ENCODE results near the gene WASF2.

The WASF2 gene

DNA sequence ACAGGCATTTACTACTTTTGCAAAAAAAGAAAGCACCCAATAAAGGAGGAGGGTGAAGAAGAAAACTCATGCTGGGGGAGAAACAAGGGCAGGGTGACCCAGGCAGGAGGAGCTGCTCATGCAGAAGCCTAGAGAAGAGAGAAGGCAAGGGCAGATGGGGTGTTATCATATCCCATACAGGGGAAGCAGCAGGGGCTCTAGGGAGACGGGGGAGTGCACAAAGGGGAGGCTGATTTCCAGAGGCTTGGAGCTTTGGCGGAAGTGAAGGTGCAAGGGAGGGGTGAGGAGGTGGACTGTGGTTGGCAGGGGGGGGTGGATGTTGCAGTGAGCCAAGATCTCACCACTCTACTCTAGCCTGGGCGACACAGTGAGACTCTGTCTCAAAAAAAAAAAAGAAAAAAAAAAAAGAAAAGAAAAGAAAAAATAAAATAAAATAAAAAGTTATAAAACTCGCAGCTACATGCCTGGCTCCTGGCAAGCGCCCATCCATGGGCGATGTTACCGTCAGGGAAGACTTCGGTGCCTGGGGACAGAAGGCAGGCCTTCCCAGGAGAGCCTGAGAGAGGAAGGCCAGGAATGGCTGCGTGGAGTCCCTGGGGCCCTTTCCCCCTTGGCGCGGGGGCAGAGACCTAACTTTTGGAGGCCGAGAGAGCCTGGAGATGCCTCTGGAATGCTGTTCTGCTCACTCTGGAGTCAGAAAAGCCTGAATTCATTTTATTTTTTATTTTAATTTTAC is 112.0 kb downstream of the WASF2 start:
- DNase-seq (ENCODE audit: low read depth in 2 of 2): no peak

DNA sequence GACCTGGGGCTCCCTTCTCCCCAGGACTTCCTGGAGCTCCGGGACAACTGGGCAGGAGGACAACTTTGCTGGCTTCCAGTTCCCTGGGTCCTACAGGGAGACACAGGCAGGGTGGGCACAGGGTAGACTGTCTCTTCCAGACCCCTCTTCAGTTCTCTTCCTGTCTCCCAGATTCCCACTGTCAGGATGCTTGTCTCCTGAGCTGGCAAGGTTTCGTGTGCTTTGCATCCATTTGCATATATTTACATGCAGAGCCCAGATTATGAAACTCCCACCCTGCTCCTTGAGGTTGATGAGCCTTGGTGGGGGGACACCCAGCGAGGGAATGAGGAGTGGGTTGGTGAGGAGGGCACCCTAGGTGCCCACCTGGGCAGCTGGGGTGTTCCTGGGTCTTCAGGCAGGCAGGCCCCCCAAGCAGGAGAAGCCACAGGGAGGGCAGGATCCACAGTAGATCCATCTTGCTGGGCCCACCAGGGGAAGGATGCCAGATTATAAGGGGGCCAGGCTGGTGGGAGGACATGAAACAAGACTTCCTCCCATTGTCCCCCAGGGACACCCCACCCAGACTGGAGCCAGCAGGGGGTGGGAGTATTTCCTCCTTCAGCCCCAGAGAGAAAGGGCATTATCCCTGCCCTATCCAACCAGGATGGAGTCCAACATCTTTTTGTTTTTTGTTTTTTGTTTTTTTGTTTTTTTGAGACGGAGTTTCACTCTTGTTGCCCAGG is 115.4 kb downstream of the WASF2 start, which contains the start of gene FCN3:
TSS of gene FCN3 (minus strand) at position 463 of the 725 bp plus-strand sequence. CDS start at position 457, 6 bp downstream.
- no peak for DNase-seq (ENCODE audit: low read depth in 2 of 2)

DNA sequence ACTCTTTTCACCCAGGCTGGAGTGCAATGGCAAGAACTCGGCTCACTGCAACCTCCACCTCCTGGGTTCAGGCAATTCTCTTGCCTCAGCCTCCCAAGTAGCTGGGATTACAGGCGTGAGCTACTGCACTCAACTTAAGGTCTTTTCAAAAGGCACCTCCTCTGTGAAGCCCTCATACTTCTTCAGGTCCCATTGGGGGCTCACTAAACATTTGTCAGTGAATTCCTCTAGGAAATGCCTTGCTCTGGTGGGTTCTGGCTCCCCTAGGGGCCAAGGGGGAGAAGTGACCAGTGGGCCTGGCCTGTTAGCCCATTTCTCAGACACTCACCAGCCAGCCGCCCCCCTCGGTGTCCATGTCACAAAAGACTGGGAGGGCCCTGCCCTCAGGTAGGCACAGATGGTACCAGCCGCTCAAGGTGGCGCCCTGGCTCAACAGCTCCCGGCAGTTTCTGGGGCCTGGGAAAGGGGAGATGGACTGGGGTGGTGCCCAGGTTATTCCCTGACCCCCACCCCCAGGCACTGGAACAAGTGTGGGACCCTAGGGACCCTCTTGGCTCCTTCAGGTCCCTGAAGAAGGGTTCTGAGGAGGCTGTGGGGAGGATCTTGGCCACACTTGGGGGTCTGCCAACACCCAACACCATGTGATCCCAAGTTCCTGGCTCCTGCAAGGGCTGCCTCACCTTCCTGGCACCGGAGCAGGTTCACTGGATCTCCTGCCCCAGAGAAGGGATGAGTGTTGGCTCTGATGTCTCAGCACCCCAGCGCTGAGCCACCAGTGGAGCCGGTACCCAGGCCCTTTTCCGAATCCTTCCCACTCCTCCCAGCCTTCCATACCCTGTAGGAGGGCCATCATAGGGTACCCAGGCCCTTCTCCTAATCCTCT is 116.9 kb downstream of the WASF2 start:
- no peak for DNase-seq (ENCODE audit: low read depth in 2 of 2)

DNA sequence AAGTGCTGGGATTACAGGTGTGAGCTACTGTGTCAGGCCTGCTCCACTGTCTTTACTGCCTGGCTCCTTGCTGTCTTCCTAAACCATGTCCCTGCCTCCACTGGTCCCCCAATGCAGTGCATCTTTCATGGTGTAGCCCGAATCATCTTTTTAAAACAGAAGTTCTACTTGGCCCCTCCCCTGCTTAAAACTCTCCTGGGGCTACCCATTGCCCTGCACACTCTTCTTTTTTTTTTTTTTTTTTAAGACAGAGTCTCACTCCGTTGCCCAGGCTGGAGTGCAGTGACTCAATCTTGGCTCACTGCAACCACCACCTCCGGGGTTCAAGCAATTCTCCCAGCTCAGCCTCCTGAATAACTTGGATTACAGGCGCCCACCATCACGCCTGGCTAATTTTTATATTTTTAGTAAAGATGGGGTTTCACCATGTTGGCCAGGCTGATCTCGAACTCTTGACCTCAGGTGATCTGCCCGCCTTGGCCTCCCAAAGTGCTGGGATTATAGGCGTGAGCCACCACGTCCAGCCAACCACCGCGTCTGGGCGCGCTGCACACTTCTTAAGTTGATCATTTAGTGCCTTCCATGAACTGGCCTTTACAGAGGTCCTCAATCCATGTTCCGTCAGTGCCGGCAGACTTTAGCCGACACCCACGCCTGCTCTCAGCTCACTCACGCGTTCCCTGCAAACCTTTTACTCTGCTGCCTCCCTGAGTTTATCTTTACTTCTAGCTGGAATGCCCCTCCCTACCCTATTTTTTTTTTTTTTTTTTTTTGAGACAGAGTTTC is 117.8 kb downstream of the WASF2 start:
- DNase-seq (ENCODE audit: low read depth in 2 of 2): no peak

DNA sequence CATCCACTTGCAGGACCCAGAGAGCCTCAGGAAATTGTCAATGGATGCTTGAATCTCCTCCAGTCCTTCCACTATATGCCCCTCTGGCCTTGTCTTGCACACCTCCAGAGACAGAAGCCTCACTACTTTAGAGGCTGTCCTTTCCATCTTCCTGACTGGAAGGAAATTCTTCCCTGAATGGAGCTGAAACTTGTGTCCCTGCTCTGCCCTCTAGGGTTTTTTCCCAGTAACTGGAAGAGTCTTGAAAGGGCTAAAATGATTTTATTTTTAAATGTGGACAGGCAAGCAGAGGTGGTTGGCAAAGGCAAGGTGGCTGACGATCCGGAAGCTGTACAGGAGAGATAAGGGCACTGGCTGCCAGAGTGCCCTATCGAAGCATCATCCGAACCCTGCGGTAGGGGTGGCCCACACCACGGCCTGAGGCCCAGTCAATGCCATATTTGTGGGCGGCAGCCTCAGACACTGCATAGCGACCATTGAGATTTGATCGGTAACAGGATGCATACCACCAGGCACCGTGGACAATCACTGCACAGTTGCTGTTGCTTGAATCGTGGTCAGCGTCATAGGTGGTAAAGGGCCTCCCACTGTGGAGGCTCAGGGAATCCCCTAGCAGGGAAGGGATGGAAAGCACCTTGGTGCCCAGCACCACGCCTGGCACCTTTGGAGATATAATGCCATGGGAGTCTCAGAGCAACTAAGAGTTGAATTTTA is 120.9 kb downstream of the WASF2 start:
- DNase-seq (ENCODE audit: low read depth in 2 of 2): no peak

DNA sequence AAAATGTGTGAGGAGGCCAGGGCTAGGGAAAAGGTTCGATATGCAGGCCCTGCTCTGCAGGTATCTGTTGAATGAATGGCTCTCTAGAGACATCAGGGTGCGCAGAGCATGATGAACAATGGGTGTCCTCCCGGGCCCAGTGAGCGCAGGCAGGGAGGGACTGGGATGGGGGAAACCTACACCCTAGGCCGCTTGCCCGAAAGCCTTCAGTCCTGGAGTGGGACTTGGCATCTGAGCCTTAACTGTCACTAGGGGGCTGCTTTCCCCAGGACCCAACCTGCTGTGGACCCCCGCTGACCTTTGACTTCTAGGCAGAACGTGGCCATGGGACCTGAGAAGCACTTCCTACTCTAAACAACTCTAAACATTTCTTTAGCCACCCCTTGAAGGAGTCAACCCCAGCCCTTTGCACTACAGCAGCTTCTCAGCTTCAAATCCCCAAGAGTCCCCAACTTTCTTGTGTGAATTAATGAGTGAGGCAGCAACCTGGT is 122.8 kb downstream of the WASF2 start:
- DNase-seq (ENCODE audit: low read depth in 2 of 2): no peak

DNA sequence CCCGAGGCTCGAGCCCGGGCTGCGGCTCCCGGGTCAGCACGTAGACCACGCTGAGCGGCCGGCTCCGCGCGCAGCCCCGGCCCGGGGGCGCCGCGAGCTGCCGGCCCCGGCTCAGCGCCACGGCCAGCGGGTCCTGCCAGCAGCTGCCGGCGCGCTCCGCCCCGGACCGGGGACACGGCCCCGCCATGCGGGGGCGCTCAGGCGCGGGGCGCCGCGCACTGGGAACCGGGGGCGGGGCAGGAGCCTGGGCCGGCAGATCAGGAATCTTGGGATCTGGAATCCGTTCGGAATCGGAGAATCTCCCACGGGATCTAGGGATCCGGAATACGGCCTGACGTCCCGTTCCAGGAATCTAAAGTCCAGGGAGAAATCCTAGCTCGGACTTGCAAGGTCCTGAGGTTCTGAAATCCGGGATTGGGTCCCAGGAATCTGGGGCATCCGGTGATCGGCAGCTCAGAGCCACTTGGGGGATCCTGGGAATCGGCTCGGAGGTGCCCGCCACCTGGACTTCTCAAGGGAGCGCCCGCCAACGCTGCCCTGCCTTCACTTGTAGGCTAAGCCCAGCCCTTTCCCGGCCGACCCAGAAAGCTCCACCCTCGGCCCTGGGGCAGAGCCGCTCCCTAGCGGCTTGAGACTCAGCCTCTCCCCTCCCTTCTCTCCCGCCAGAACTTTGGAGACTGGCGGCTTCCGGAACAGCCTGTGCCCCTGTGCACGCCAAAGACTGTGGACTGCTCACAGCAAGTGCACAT is 123.4 kb downstream of the WASF2 start, which contains the start of gene MAP3K6:
TSS of gene MAP3K6 (minus strand) at position 551 of the 749 bp plus-strand sequence. CDS start at position 187, 364 bp downstream.
- peak in 1 of 2 donors; percentile 33 for DNase-seq (ENCODE audit: low read depth in 2 of 2)

DNA sequence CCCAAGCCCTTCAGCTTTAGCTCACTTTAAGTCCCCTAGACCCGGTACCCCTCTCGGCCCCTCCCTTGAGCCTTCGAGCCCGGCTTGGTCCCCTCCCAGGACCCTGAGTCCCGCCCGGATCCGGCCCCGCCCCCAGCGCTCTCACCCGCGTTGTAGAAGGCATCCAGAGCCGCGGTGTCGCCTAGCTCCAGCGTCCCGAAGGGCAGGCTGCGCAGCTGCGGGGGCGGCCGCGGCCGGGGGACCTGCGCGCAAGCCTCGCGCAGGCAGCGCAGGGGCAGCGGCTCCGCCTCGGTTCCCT is 123.9 kb downstream of the WASF2 start:
- DNase-seq (ENCODE audit: low read depth in 2 of 2): peak; percentile 75 to 82

DNA sequence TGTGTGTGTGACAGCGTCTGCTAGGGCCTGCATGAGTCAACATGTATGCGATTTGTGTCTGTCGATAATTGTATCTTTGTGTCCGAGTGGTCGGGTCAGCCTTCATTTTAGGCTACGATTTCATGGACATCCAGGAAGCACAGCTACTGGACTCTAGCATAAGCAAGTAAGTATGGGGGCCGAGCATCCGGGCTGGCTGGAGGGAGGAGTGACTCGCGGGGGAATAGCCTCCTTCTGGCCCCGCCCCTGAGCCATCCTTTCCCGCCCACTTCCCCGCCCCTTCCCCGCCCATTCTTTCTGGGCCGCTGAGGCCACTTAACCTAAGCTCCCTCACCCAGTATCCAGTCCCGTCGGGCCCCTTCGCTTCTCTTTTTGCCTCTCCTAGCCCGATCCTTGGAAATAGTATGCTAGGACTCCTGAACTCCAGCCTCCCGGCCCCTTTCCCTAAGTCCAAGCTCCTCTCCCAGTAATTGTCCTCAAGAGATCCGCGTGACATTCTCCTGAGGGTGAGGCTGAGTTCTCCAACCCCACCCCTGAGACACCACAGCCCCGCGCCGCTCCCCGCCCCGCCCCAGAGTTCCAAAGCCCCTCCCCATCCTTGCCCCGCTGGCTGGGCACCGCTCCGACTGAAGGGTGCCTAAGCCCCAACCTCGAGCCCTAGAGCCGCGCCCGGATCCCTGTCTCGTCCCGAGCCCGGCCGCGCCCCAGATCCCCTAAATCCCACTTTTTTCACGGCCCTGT is 124.4 kb downstream of the WASF2 start:
- peak; percentile 68 to 81 for DNase-seq (ENCODE audit: low read depth in 2 of 2)

DNA sequence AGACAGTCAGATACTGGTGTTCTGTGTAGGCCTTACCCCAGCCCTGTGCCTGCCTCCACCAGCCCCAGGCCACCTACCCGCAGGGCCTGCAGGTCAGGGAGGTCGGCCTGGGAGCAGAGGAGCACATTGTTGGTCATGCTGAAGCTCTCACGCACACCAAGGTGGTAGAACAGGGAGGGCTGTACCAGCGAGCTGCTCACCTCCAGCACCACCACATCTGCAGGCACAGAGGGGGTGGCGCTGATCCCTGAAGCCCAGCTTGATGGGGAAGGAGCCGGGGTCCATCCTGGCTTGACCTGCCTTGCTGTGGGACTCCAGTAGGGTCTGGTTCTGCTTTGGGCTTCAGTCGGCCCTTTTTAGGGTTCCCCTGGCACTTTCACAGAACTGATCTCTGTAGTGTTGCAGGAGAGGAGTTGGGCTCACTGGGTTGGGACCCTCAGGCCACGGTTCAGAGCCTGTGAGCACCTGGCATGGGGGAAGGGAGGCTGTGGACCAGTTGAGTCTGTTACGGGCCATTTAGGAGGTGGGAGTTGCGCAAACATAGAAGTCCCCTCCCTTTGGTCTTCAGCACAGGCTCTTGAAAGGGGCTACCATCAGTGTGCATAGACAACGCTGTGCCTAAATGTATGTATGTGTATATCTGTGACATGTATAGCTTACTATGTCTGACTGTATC is 125.1 kb downstream of the WASF2 start:
- DNase-seq (ENCODE audit: low read depth in 2 of 2): no peak

DNA sequence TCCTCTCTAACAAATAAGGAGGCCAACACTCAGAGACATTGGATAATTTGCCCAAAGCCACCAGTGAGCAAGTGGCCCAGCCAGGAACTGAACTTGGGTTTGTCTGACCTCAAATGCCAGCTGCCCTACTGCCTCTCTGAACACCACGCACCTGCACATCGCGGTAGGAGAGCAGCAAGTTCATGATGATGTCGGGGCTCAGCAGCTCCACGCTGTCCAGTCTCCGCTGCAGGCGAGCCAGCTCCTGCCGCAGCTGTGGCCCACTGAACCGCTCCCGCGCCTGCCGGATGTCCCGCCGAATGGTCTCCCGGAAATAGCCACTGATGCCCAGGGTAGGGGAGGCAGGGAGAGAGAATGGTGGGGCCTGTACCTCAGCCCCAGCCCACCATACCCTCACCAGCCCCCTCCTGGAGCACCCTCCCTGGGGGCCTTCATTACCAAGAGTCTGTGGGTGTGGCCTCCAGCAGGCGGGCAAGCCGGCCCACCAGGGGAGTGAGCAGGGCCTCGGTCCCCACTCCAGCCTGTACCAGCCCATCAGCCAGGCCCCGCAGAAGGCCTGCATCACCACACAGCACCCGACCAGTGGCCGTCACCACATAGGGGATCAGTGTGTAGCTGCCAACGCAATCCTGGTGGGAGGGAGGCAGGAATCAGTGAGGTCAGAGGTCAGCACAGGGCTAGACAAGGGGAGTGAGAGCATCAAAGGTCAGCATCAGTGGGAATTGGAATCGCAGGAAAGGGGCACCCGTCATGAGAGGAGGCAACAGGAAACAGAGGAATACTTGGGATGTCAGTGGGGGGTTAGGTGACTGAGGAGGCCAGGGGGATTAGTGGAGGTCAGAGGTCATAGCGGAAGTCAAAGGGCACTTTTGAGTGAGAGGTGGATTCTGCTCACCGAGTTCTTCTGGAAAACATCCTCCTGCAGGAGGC is 125.9 kb downstream of the WASF2 start:
- no peak for DNase-seq (ENCODE audit: low read depth in 2 of 2)

DNA sequence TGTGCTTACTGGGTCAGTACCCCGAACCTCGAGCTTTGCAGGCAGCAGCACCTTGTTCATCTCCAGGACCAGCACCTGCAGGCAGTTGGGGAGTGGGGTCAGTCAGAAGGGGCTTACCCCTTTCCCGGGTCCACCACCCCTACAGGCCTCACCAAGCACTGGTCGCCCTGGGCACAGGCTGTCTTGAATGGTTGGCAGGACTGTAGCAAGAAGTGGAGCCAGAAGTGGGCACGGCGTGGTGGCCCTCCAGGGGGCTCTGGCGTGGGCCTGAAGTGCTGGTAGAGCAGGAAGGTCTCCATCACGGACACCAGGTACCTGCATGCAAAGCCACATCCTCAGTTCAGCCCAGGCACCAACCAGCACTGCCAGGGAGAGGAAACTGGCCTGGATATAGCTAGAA is 128.4 kb downstream of the WASF2 start:
- DNase-seq (ENCODE audit: low read depth in 2 of 2): no peak

DNA sequence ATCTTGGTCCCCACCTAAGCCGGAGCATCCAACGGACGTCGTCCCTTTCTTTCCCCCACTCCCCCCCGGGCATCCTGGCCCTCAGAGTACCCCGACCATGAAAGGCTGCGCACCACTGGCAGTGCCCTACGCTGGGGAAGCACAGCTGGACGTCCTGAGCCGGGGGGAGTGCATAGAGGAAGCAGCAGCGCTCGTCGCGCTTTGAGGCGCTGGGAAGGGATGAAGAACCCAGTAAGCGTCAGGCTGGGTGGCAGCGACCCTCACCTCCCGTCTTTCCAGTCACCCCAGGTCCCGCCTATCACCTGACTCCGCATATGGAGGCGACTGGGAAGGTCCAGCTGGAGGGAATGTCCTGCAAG is 128.9 kb downstream of the WASF2 start:
- DNase-seq (ENCODE audit: low read depth in 2 of 2): no peak

DNA sequence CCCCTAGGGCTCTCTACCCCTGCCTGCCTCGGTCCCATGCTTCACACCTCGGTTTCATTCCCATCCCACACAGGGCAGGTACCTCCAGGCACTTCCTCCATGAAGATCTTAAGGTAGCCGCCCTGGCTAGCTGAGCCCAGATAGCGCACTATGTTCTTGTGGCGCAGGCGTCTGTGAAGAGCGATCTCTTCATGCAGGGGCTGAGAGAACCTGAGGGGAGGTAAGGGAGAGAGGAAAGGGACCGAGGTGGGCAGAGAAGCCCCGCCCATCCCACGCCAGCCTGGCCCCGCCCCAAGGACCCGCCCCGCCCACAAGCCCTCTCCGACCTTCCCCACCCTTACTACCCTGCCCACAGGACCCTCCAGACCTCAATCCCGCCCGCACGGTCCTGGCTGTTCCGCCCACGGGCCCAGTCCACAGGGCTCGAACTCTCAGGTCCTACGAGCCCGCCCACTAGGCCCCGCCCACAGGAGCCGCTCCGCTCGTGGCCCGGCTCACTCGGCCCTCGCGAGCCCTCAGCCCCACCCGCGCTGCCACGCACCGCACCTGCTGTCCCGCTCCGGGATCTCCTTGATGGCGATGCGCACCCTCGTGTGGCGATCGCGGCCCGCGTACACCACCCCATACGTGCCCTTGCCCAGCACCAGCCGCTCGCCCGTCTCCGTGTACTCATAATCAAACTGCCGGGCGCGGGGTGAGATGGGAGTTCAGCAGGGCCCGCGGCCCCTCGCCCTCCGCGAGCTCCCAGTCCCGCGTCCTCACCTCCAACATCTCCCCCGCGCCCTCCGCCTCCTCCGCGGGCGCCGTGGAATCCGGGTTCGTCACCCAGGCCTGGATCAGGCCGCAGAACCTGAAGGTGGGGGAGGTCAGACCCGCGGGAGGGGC is 129.6 kb downstream of the WASF2 start:
- DNase-seq (ENCODE audit: low read depth in 2 of 2): no peak

DNA sequence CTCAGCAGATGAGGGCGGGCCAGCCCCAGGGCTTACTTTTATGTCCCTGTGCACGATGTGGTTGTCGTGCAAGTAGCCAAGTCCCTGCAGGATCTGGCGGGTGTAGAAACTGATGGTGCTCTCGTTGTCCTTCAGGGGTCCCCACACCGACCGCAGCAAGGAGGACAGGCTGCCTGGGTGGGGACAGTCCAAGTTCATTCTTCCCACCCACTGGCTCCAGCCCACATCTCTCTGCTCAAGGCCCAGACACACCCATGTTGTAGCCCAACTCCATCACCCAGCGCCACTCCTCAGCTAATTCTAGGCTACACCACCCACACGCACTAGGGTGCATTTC is 130.2 kb downstream of the WASF2 start:
- DNase-seq (ENCODE audit: low read depth in 2 of 2): no peak

DNA sequence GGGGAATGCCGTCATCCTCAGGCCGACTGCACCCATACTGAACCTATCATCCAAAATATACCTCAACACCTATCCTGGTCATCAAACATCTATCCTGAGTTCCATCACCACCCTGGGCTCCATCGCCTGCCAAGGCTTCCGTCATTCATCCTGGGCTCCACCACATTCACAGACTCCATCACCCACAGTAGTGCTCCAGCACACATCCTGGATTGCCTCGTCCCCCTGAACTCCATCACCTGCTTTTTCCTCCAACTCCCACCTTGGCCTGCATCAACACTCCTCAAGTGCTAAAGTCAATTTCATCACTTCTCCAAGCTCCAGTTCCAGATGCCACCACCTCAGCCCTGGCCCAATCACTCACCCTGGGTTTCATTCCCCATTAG is 131.0 kb downstream of the WASF2 start:
- DNase-seq (ENCODE audit: low read depth in 2 of 2): no peak
